NB4 (cell line): ENCODE measurements around the gene RRBP1.

Experiments used
- CTCF ChIP-seq: IDR thresholded peaks from one replicate; pipeline ENCODE4 v1.5.1; 2012; ENCODE audit warnings: low read depth, low read length
- POLR2A ChIP-seq: IDR thresholded peaks from 2 replicates; pipeline ENCODE4 v1.6.1; 2011; ENCODE audit warnings: mild to moderate bottlenecking; ENCODE audit not compliant: insufficient read length; ENCODE audit errors: extremely low read depth

GRCh38 chr20:17661121-17661744, 20.8 kb downstream of the RRBP1 start:
- TF ChIP-seq CTCF (no peak), POLR2A (no peak)
